K562 (cell line): ENCODE data around the gene MED29. TPM values are rescaled to one million over a fixed set of nuclear protein-coding genes. Genes with fewer than 3 reads are reported as not detected.

Experiments used
- ATAC-seq: fragments of 200-7000 bp; cut with Tn5 transposase; 3 replicates; pipeline ENCODE4 v1.9.1; 2020; ENCODE audit warnings: moderate library complexity
- BruUV-seq: library from RNA; stranded (reverse); fragments of 400-500 nt; replicated peaks from 2 replicates; lab custom pipeline; 2021; lab: Mats Ljungman, UMichigan
- CTCF ChIA-PET: fragments of 300-600 bp; formaldehyde crosslinking; extraction: SDS; loops from one replicate; lab custom pipeline; 2021; ENCODE audit warnings: low intra/inter-chr PET ratio; lab: Yijun Ruan, JAX
- POLR2A ChIA-PET: fragments of 300-600, 350-650 bp; sonication (Branson Sonifier 250); formaldehyde crosslinking; extraction: SDS; loops from one replicate; lab custom pipeline; 2021; ENCODE audit warnings: antibody characterized with exemption, inconsistent platforms; lab: Yijun Ruan, JAX
- DNase-seq, 4 experiments: peaks; one replicate each; pipeline versions ENCODE4 v3.0.0 to v3.0.0-alpha.2; 2011 to 2018; ENCODE audit warnings: low spot score in 3 of 4, mixed read lengths in 3 of 4; ENCODE audit errors: extremely low read depth in 1 of 4
- FAIRE-seq: peaks from 2 replicates; lab custom pipeline; 2011; peaks lifted over from hg19 to GRCh38; lab: Jason Lieb, UNC
- H2AFZ ChIP-seq: 2 replicates; pipeline ENCODE4 v1.6.0; 2011; ENCODE audit warnings: low read depth, low read length, control low read depth, inconsistent platforms
- H3K27ac ChIP-seq: fragments of 200-600 bp; 3 replicates; pipeline ENCODE4 v1.8.0; 2011; ENCODE audit warnings: low read depth, mild to moderate bottlenecking, control low read depth, inconsistent platforms, low read length, moderate library complexity, mixed read lengths; ENCODE audit errors: extremely low read depth
- H3K27me3 ChIP-seq, 2 experiments: fragments of 300-600 bp in 1 of 2; 2 replicates in 1 of 2; 3 replicates in 1 of 2; pipeline versions ENCODE4 v1.6.0 to v1.8.0; 2011; ENCODE audit warnings: inconsistent platforms in 2 of 2, low read length in 2 of 2, mild to moderate bottlenecking in 1 of 2, mixed read lengths in 1 of 2, moderate library complexity in 1 of 2; ENCODE audit not compliant: control insufficient read depth in 2 of 2, insufficient read depth in 2 of 2
- H3K36me3 ChIP-seq: fragments of 300-600 bp; 3 replicates; pipeline ENCODE4 v1.8.0; 2011; ENCODE audit warnings: mild to moderate bottlenecking, low read length, inconsistent platforms; ENCODE audit not compliant: control insufficient read depth, insufficient read depth
- H3K4me1 ChIP-seq, 2 experiments: fragments of 200-600 bp in 1 of 2; replicated peaks in 1 of 2; 2 replicates in 1 of 2; 3 replicates in 1 of 2; pipeline versions ENCODE4 v1.5.1 to v1.8.0; 2011; ENCODE audit warnings: inconsistent platforms in 2 of 2, low read length in 2 of 2, mild to moderate bottlenecking in 1 of 2, mixed read lengths in 1 of 2, moderate library complexity in 1 of 2; ENCODE audit not compliant: control insufficient read depth in 2 of 2, insufficient read depth in 2 of 2
- H3K4me2 ChIP-seq: 2 replicates; pipeline ENCODE4 v1.6.1; 2011; ENCODE audit warnings: low read length, control low read depth, inconsistent platforms, mixed read lengths; ENCODE audit not compliant: insufficient read depth
- H3K4me3 ChIP-seq: fragments of 200-600 bp; sonication (generic), shearing (Covaris generic); 2 replicates; pipeline ENCODE4 v1.5.1; 2016; ENCODE audit warnings: control low read depth, inconsistent platforms
- H3K79me2 ChIP-seq: fragments of 200-600 bp; 3 replicates; pipeline ENCODE4 v1.8.0; 2011; ENCODE audit warnings: low read length, inconsistent platforms; ENCODE audit not compliant: control insufficient read depth, insufficient read depth
- H3K9ac ChIP-seq, 2 experiments: 2 replicates each; pipeline versions ENCODE4 v1.6.0 to v1.6.1; 2011; ENCODE audit warnings: low read depth in 2 of 2, low read length in 2 of 2, control low read depth in 1 of 2, inconsistent platforms in 1 of 2, mild to moderate bottlenecking in 1 of 2, mixed read lengths in 1 of 2; ENCODE audit not compliant: insufficient read depth in 1 of 2
- H3K9me1 ChIP-seq: one replicate; pipeline ENCODE4 v1.6.0; 2011; ENCODE audit warnings: inconsistent platforms, mild to moderate bottlenecking, low read length, moderate library complexity; ENCODE audit not compliant: control insufficient read depth, insufficient read depth
- H3K9me3 ChIP-seq: replicated peaks from 2 replicates; pipeline ENCODE4 v1.5.1; 2011; ENCODE audit warnings: low read depth, low read length, inconsistent platforms; ENCODE audit not compliant: control insufficient read depth, insufficient read depth
- H4K20me1 ChIP-seq: replicated peaks from 2 replicates; pipeline ENCODE4 v1.6.1; 2011; ENCODE audit warnings: low read length, inconsistent platforms, mixed read lengths; ENCODE audit not compliant: control insufficient read depth, insufficient read depth
- PHF21A ChIP-seq: fragments of 450-650 bp; IDR thresholded peaks from 2 replicates; pipeline ENCODE4 v1.6.1; 2017; ENCODE audit warnings: low read depth, borderline replicate concordance
- RBM25 ChIP-seq: fragments of 200-400 bp; formaldehyde crosslinking; IDR thresholded peaks from 2 replicates; pipeline ENCODE4 v1.6.1; 2018; ENCODE audit warnings: low read length, low read depth, moderate library complexity; ENCODE audit not compliant: severe bottlenecking
- TOE1 ChIP-seq, 2 experiments: fragments of 450-650 bp in 1 of 2; sonication (generic) in 1 of 2; formaldehyde crosslinking in 1 of 2; IDR thresholded peaks; 2 replicates each; pipeline versions ENCODE4 v1.7.1 to v1.8.0; 2016 to 2022; ENCODE audit warnings: borderline replicate concordance in 2 of 2, mild to moderate bottlenecking in 2 of 2, antibody characterized with exemption in 1 of 2, inconsistent platforms in 1 of 2, low read depth in 1 of 2, missing genetic modification reagents in 1 of 2, moderate library complexity in 1 of 2
- ZNF121 ChIP-seq: sonication (generic); formaldehyde crosslinking; conservative IDR thresholded peaks from 2 replicates; pipeline ENCODE4 v1.8.0; 2022; ENCODE audit warnings: missing genetic modification reagents
- WGBS: fragments of 100-300 bp; shearing (Covaris generic); methylation state at CpG from one replicate; pipeline ENCODE4 v1.1.6; 2016; ENCODE audit warnings: low coverage, mixed read lengths; ENCODE audit not compliant: insufficient coverage; ENCODE audit errors: missing lambda C conversion rate; 5-methylcytosine and 5-hydroxymethylcytosine counted together
- in situ Hi-C: fragments of 300-500 bp; cut with MboI; formaldehyde crosslinking; loops from 4 replicates; pipeline ENCODE4 v1.15.0; 2018; ENCODE audit warnings: inconsistent platforms, mixed read lengths
- intact Hi-C: fragments of 100-400 bp; cut with micrococcal nuclease; formaldehyde crosslinking; loops from 2 replicates; pipeline ENCODE4 v1.14.2; 2022
- polyA plus RNA-seq, 8 experiments: library from polyadenylated mRNA; depleted of rRNA in 4 of 8; stranded (reverse) in 5 of 8; unstranded in 3 of 8; fragments of >200 nt; fragmentation: Nextera tagmentation in 2 of 8; fragmentation: Illumina TruSeq in 1 of 8; extraction: Ambion mirVana in 2 of 8; extraction: Trizol in 1 of 8; gene quantifications; 2 replicates each; pipeline versions ENCODE4 v1.2.1 to v1.2.3, GENCODE V29; 2011 to 2014; ENCODE audit warnings: inconsistent platforms in 1 of 8, missing spikeins in 1 of 8
- total RNA-seq, 7 experiments: library from RNA; depleted of rRNA in 6 of 7; stranded (reverse); fragments of >200 nt in 6 of 7; fragmentation: Illumina TruSeq in 2 of 7; extraction: Trizol in 2 of 7; gene quantifications; 2 replicates each; pipeline versions ENCODE4 v1.2.1 to v1.2.3, GENCODE V29; 2011 to 2021; ENCODE audit warnings: low replicate concordance in 1 of 7
- TF ChIP-seq, protein P1 (sequence below): sonication (generic); formaldehyde crosslinking; IDR thresholded peaks from 2 replicates; pipeline ENCODE4 v1.8.1; 2023; ENCODE audit warnings: mild to moderate bottlenecking, missing genetic modification reagents, moderate library complexity
- TF ChIP-seq, protein P2 (sequence below): fragments of 450-650 bp; IDR thresholded peaks from 2 replicates; pipeline ENCODE4 v1.6.1; 2016; ENCODE audit warnings: mild to moderate bottlenecking

MED29 gene
- total and polyA plus RNA-seq, 9 of the 15 experiments (the other 6 are each of a cell fraction or from before 2014, with no cell fraction given): 1.8 to 22.6 (median 12.4) TPM

DNA sequence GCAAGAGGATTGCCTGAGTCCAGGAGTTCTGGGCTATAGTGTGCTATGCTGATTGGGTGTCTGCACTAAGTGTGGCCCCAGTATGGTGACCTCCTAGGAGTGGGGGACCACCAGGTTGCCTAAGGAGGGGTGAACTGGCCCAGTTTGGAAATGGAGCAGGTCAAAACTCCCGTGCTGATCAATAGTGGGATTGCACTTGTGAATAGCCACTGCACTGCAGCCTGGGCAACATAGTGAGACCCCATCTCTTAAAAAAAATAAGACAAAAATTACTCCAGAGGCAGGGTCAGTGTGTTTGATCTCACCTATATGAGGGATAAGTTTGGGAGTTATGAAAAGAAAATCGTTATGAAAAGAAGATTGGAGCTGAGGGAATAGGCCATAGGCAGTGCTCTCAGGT is 22.0 kb upstream of the MED29 start:
- TF ChIP-seq, protein P1, sequence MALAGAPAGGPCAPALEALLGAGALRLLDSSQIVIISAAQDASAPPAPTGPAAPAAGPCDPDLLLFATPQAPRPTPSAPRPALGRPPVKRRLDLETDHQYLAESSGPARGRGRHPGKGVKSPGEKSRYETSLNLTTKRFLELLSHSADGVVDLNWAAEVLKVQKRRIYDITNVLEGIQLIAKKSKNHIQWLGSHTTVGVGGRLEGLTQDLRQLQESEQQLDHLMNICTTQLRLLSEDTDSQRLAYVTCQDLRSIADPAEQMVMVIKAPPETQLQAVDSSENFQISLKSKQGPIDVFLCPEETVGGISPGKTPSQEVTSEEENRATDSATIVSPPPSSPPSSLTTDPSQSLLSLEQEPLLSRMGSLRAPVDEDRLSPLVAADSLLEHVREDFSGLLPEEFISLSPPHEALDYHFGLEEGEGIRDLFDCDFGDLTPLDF (CRISPR knock-in tag): no peak
- TF ChIP-seq ZNF121 (CRISPR knock-in tag): peak; percentile 76
- TF ChIP-seq, protein P2, sequence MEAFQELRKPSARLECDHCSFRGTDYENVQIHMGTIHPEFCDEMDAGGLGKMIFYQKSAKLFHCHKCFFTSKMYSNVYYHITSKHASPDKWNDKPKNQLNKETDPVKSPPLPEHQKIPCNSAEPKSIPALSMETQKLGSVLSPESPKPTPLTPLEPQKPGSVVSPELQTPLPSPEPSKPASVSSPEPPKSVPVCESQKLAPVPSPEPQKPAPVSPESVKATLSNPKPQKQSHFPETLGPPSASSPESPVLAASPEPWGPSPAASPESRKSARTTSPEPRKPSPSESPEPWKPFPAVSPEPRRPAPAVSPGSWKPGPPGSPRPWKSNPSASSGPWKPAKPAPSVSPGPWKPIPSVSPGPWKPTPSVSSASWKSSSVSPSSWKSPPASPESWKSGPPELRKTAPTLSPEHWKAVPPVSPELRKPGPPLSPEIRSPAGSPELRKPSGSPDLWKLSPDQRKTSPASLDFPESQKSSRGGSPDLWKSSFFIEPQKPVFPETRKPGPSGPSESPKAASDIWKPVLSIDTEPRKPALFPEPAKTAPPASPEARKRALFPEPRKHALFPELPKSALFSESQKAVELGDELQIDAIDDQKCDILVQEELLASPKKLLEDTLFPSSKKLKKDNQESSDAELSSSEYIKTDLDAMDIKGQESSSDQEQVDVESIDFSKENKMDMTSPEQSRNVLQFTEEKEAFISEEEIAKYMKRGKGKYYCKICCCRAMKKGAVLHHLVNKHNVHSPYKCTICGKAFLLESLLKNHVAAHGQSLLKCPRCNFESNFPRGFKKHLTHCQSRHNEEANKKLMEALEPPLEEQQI: no peak
- TF ChIP-seq RBM25: peak; percentile 24
- TF ChIP-seq PHF21A: no peak
- TF ChIP-seq TOE1 (IDR thresholded peaks at IDR 0.05; ENCODE audit: borderline replicate concordance): no peak
- TF ChIP-seq TOE1 (CRISPR knock-in tag; IDR thresholded peaks at IDR 0.05; ENCODE audit: borderline replicate concordance, low read depth): no peak
- ChIA-PET CTCF (no interaction called here), POLR2A (interaction anchor here (0.6 to 1.2 kb wide), 4 partner anchors 22 to 220 kb away, joined by 3 to 6 read pairs (median 4); partner anchors contain the start of genes MED29 and PAF1)
- H3K9ac ChIP-seq: no peak overlapping the region
- peaks cover 86% of the 10 kb centered on the region for H3K36me3 ChIP-seq
- no peak for DNase-seq
- H3K9me3 ChIP-seq: no peaks in the 10 kb centered on the region
- no peaks in the 10 kb centered on the region for H3K27me3 ChIP-seq
- BruUV-seq: no TSS peak
- WGBS: 61% methylated on average over 2 of the region's 2 CpGs
- in situ Hi-C loops: no loop called here
- H3K9me1 ChIP-seq: peaks cover 3% of the 10 kb centered on the region
- no peaks in the 10 kb centered on the region for H3K4me1 ChIP-seq
- no peaks in the 10 kb centered on the region; the same call in 2 of the 3 replicates for H3K79me2 ChIP-seq
- FAIRE-seq: no peak
- H2AFZ ChIP-seq: no peak overlapping the region
- intact Hi-C loops: no loop called here
- H3K4me2 ChIP-seq: no peak overlapping the region
- no peaks in the 10 kb centered on the region for H4K20me1 ChIP-seq
- ATAC-seq: no peak
- no peak overlapping the region for H3K27ac ChIP-seq
- no peak overlapping the region for H3K4me3 ChIP-seq
